Gastrocnemius medialis (tissue), 4 donors: ENCODE results near the gene QARS1.

Source experiments
- POLR2A ChIP-seq, 2 donors: fragments of 450-650 bp; IDR thresholded peaks; one replicate each; pipeline ENCODE4 v1.6.1; 2017; ENCODE audit warnings: antibody characterized with exemption in 2 of 2, mild to moderate bottlenecking in 2 of 2, moderate library complexity in 2 of 2
- TF ChIP-seq, protein P1 (sequence below), 5 experiments: fragments of 450-650 bp in 3 of 5; fragments of 200-600 bp in 2 of 5; sonication (generic) in 2 of 5; IDR thresholded peaks in 4 of 5; conservative IDR thresholded peaks in 1 of 5; 1 replicate in 4 of 5; 2 replicates in 1 of 5; pipeline ENCODE4 v1.5.1; 2016 to 2019; ENCODE audit warnings: antibody characterized with exemption in 5 of 5, mild to moderate bottlenecking in 3 of 5, moderate library complexity in 3 of 5

GRCh38 chr3:49120438-49121131 lies 16.0 kb upstream of the QARS1 start, which contains the start of gene USP19:
- TF ChIP-seq POLR2A (IDR thresholded peaks at IDR 0.05): peak; percentile 86 to 90
- TF ChIP-seq, protein P1, sequence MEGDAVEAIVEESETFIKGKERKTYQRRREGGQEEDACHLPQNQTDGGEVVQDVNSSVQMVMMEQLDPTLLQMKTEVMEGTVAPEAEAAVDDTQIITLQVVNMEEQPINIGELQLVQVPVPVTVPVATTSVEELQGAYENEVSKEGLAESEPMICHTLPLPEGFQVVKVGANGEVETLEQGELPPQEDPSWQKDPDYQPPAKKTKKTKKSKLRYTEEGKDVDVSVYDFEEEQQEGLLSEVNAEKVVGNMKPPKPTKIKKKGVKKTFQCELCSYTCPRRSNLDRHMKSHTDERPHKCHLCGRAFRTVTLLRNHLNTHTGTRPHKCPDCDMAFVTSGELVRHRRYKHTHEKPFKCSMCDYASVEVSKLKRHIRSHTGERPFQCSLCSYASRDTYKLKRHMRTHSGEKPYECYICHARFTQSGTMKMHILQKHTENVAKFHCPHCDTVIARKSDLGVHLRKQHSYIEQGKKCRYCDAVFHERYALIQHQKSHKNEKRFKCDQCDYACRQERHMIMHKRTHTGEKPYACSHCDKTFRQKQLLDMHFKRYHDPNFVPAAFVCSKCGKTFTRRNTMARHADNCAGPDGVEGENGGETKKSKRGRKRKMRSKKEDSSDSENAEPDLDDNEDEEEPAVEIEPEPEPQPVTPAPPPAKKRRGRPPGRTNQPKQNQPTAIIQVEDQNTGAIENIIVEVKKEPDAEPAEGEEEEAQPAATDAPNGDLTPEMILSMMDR (IDR thresholded peaks at IDR 0.05 in 4 of 5, conservative IDR thresholded peaks at IDR 0.05 in 1 of 5): no peak
